GM18867 (cell line): ENCODE measurements around the gene DIP2C.
"Not testable (repeated sequence)": the region's sequence is repeated elsewhere in the genome, so short reads cannot be mapped to it uniquely, and the experiment has no call there.

ENCODE experiments used
- ATAC-seq: cut with Tn5 transposase; IDR thresholded peaks from one replicate; pipeline ENCODE4 v1.9.1; 2021; ENCODE audit warnings: mild to moderate bottlenecking, moderate library complexity; ENCODE audit not compliant: unreplicated experiment

The DIP2C gene

DNA sequence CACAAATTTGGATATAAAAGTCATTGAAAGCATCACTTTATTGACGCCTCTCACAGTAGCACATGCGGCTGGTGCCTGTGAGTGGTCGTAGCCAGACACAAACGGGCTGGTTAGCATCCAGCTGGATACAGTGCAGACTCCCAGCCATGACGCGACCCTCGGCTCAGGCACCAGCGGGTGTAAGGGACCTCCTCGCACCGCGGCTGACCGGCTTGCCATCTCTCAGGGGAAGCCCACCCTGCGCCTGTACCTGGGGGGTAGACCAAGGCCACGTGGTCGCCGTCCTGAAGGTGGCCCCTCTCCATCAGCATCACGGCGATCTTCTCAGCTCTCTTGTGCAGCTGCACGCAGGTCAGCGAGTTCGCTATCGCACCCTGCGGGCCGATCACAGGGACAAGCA, 340.4 kb downstream of the DIP2C start:
- no peak for ATAC-seq

DNA sequence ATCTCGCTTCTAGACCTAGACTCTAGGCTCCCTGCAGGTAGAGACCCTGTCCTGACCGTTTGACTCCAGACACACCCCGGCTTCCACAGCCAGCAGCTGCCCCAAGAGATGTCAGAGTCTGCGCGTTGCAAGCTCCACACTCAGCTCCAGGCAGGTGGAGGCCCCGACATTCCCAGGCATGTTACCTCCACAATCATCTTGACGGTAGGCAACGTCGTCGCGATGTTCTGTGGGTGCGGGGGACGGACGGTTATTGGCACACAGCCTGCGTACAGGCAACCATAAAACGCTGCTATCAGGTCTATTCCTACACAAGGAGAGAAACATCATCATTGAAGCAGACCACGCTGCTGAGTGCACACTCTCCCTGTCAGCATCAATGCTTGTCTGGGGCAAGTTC, 341.0 kb downstream of the DIP2C start:
- ATAC-seq, result no peak

DNA sequence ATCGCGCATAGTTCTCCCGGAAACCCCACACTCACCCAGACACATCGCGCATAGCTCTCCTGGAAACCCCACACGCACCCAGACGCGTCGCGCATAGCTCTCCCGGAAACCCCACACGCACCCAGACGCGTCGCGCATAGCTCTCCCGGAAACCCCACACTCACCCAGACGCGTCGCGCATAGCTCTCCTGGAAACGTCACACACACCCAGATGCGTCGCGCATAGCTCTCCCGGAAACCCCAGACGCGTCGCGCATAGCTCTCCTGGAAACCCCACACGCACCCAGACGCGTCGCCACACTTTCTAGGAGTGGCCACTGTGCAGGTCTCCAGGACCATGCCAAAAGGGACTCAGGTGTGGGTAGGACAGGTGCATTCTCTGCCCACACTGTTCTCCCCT, 341.7 kb downstream of the DIP2C start:
- not testable (repeated sequence) for ATAC-seq

DNA sequence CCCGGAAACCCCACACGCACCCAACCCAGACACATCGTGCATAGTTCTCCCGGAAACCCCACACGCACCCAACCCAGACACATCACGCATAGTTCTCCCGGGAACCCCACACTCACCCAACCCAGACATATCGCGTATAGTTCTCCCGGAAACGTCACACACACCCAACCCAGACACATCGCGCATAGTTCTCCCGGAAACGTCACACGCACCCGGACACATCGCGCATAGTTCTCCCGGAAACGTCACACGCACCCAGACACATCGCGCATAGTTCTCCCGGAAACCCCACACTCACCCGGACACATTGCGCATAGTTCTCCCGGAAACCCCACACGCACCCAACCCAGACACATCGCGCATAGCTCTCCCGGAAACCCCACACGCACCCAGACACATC, 342.3 kb downstream of the DIP2C start:
- ATAC-seq, result not testable (repeated sequence)

DNA sequence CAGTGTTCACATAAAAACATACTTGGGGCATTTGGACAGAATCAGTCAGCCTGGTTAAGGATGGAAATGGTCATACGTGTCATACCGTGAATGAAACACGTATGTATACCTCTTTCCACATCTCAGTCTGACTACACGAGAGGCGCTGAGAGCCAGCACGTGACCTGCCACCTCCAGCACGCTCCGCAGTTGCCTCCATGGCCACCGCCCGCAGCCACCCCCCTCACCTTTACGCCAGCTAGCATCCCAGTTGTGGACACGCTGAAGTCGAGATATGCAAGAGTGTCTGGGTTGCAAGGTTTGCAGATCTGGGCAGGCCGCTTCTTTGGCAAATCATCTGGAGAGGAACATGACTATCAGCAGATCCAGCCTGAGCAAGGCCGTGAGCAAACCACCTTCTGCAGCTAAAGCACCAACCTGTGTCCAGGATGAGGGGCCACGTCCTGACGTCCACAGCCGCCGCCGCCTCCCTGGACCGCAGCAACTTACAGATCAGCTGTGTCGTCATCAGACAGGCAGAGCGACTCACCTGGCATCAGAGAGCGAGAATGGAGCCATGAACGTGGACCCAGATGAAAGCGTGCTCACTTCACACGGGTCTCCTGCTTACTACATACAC, 344.8 kb downstream of the DIP2C start:
- ATAC-seq, result no peak

DNA sequence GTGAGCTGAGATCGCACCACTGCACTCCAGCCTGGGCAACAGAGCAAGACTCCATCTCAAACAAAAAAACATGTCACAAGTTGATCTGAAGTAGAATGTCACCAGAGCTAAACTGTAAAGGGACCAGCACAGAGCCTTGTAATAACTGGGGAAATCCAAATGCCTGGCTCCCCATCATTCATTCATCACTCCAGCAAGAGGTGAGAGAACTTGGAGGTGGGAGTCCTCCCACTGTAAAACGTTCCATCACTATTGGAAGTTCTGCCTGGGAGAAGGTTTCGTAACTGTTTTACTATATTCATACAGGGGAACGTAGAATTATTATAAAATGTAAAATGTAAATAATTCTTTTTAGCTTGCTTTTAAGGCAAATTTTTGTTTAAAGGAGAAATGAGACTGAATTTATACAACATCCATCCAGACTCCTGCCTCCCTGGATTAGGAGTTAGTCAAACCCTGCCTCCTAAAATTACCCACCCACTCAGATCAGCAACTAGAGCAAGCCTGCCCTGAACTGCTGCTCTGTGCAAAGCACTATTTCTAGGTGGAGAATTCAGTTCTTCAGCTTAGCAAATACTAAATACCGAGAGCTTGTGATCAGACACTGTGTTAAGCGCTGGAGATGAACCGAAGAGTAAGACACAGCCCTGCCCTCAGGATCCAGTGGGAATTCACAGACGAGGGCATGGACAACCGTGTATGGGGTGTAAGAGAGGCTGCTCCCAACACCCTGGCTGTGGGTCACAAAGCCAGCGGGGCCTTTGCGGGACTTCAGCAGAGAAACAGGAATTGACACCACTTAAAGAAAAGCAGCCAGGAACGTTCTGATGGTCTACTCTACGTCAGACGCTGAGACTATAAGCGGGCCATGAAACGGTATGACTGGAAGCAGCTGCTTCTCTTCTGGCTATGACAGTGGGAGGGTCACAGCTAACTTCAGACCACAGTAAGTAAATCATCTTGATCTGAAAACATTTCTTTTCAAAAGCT, 345.9 kb downstream of the DIP2C start:
- no peak for ATAC-seq

DNA sequence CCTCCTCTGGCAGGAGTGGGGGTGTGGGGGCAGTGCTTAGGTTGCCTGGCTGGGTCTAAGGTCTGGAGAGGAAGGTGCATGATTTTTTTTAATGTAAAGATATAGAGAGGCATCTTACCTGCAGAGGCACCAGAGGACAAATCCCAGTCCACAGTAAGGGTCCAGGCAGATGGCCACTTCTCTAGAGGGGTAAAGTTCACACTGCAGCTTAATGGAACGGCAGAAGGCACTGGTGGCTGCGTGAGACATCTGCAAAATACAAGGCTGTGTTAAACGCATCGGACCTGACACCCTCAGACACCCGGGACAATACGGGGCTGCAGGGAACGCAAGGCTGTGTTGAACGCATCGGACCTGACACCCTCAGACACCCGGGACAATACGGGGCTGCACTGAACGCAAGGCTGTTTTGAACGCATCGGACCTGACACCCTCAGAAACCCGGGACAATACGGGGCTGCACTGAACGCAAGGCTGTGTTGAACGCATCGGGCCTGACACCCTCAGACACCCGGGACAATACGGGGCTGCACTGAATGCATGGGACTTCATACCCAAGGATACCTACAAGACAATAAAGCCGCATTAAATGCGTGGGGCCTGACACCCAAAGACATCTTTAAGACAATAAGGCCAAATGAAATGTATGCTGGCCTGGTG, 348.3 kb downstream of the DIP2C start:
- no peak for ATAC-seq

DNA sequence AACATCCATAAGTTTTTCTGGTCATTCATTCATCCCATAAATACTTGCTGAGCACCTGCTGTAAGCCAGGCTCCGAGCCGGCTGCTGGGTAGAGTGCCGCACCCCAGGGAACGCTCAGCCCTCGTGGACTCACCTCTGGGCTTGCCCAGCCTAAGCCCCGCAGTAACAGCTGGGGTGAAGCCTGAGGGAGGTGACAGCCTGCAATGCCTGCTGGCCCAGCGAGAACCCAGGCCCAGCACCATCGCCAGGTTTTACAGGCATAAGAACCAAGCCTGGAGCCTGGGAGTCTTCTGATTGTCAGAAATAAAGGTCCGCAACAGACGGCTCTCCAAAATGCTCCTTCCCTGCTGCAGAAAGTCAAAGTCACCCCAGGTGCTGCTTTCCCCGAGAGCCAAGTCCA, 348.8 kb downstream of the DIP2C start:
- ATAC-seq, result no peak

DNA sequence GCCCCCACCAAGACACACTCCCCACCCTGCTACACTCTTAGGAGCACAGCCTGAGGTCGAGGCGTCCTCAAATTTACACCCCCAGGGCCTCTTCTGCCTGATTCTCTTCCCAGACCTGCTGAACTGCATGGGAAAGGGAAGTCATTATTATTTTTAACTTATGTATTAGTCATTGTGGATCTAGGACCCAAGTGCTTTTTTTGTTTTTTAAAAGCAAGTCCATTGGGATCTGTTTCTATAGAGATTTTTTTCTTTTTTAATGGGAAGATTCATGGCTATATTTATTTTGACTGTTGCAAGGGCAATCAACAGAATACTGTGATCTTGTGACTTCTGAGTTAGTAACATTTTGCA, 350.5 kb downstream of the DIP2C start:
- ATAC-seq, result no peak

DNA sequence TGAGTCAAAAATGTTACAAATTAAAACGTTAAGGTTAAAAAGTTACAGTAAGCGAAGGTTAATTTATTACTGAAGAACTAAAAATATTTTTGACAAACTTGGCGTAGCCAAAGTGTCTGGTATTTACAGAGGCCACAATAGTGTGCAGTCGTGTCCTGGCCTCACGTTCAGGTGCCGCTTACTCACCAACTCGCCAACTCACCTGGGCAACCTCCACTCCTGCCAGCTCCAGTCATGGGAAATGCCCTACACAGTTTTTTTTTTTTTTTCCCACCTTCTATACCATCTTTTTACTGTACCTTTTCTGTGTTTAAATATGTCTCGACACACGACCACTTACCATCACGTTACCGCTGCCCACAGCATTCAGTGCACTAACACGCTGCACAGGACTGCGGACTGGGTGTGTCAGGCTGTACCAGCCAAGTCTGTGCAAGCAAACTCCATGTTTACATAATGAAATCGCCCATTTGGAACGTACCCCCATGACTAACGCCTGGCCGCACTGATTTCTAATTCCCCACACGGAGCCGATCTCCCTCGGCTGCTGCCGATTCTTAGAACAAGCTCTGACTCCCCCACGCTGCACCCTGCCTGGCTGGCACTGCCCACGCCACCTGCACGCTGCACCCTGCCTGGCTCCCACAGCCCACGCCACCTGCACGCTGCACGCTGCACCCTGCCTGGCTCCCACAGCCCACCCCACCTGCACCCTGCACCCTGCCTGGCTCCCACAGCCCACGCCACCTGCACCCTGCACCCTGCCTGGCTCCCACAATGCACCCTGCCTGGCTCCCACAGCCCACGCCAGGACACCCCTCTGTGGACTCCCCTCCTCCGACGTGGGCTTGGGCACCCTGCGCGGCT, 351.1 kb downstream of the DIP2C start:
- no peak for ATAC-seq

DNA sequence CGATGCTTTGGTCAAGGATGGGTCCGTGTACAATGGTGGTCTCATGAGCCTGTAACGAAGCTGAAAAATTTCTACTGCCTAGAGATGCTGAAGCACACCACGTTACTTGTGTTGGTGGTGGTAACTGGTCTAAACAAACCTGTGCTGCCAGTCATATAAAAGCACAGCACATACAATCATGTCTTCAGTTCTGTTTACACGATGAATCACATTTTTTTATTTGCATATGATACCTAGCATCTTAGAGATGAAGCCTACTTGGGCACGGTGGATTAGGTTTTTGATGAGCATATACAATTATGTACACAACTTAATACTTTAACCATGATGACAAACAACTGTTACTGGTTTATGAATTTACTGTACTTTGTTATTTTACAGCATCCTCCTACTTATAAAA, 353.2 kb downstream of the DIP2C start:
- ATAC-seq, result no peak

DNA sequence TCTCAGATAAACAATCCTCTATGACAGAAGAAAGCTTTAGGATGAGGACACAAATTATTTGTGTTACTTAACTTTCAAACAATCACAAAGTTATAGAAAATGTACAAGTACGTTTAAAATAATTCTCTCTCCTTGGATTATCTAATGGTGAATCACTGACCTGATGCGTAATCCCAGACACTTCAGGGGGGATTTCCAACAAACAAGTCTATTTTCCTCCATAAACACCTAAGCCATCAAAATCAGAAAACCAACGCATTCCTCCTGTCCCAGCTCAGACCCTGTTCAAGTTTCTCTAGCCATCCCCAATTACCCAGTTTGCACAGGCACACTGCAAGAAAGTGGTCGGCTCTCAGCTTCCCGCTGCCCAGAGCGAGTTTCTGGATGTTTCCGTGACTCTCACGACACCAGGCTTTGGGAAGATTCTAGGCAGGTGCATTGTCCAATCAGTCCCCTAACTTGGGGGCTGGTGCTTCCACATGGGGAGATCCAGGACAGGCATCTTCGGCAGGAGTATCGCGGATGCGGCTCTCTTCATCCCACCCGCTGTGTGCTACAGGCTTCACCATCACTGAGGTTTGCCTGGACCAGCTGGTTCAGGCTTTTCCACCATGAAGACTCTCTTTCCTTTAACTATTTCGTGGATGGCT, 354.2 kb downstream of the DIP2C start:
- ATAC-seq, result no peak

DNA sequence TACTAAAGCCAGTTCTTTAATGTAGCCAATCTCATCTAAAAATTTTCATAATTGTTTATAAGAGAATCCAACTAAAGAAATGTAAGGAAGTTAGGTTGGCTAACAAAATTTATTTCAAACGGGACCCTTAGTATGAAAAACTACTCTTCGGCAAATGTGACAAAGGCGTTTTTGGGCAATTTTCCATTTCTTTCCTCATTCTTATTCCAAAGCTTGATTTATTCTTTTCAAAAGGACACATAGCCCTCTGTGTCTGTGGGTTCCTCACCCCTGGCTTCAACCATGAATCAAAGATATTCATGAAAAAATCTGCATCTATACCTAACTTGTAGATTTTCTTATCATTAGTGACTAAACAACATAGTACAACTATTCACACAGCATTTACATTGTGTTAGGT, 358.3 kb downstream of the DIP2C start:
- ATAC-seq, result no peak

DNA sequence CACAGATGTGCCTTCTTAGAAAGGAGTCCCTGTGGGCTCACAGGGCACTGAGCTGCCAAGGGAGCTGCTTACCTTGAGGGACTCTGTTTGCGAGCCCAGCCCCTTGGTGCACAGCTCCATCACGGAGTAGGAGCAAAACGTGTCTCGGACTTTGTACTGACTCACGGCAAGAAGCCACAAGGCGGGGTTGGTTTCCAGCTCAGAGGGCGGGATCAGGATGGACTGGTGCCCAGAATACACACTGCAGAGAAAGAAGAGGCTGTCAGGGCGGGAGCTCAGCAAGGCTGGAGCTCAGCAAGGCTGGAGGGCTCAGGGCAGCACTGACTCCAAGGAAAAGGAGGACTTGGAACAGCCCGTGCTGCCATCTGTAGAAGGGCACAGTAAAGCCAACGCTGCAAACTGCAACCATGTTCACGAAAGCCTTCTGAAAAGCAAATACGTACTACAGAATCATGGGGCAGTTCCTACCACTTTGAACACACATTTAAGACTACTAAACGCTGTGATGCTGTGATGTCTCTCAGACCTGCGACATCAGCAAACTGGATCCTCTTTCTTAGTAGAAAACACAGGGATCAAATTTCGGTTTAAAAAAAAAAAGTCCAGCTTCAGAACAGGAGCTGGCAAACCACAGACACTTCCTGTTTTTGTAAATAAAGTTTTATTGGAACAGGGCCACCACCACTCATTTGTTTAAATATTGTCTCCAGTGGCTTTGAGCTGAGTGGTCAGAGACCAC, 359.9 kb downstream of the DIP2C start:
- ATAC-seq, result no peak

DNA sequence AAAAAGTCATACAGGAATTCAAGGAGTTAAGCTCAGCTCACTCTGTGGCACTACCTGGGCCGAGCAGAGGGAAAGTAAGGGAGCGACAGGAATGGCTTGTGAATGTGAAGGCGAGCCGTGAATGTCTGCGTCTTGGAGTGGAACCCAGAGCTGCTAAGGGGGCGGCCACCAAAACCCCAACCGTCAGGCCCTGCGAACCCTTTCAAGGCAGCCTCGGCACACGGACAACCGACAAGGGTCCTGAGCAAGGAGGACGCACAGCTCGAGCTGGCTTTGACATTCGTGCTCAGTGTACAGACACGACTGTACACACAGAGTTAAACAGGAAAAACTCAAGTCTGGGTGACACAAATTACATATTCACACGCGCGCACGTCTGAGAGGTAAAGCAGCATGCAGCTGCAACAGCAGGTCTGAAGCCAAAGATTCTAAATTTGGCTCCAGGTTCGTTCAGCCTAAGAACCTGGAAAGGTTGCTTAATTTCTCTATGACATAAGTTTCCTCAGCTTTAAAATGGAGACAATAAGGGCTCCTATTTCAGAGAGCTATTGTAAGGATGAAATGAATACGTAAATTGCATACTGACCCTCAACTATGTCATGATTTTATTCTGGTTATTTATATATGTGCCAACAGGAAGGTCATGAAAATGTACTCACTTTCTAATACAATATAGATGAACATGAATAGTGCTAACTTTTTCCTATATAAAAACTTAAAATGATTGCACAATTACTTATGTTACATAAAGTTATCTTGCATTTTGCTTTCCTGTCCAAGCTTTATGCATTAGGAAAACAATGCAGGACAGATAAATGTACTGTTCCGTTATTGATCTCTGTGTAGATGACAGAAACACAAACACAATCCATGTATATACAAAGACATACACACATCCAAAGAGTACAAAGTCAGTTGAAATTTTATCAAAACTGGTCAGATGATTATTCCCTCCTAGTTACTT, 361.3 kb downstream of the DIP2C start:
- no peak for ATAC-seq

DNA sequence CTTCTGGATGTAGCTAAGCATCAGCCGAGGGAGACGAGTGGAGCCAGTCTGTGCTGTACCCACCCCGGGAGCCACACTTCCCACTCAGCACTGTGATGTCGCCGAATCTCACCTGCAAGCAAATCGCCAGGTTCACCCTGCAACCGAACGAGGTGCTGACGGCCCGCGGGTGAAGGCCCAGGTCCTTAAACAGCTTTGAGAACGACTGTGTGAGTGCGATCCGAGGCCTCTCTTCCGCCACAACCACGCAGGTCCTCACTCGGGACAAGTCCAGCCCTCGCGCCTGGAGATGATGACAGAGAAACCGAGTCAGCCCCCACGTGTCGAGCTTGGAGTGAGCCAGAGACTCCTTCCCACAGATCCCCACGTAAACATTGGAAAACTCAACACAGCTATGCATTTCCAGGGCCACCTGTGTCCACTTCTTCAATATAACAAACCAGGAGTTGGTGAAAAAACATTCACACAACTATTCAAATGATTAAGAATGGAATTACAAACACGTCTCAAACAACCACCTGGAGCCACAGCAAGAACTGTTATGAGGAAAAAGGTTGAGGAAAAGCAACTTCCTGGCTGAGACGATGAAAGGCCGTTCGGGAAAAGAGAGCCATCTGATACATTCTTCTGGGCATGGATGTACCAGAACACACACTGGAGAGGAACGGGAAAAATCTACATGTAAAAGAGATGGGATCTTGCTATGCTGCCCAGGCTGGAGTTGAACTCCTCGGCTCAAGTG, 362.4 kb downstream of the DIP2C start:
- ATAC-seq, result no peak

DNA sequence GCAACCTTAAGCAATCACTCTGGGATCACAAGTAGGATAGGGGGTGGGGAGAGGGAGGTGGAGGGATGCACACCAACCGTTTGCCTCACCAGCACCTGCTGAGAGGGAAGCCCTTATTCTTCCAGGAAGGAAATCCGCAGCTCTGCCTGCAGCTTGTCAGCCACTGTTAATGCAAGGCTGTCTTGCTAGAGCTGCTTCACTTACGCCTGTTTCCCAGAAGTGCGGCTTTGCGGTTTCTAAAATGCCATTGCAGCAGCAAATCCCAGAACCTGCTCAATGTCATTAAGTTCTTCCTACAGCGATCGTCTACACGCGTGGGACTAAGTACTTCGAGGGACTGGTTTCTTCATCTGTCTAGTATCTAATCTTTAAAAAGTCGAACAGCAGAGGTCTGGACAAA, 363.1 kb downstream of the DIP2C start:
- ATAC-seq, result no peak

DNA sequence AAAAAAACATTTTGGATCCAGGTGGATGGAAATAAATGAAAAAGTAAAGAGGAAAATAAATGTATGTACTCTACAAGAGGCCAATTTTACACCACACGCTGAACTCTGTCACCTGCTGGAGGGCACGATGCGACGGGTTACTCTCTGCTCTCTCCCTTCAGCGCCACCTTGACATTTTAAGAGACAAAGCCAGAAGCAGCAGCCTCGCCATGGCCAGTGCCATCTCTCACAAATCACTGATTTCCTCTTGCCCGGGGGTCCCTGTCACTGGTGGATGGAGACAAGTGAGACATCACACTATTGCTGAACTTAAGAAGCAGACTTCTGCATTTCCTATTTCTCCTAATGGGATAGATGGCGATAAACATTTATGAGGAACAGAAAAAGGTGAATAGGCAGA, 364.2 kb downstream of the DIP2C start:
- ATAC-seq, result no peak
